ENCODE results near the gene ENTREP3. TPM values are rescaled to one million over a fixed set of nuclear protein-coding genes. Genes with fewer than 3 reads are reported as not detected.

ENTREP3 gene
- total RNA-seq, 2 donors from 2014 or later, result 21.3 to 25.3 TPM

DNA sequence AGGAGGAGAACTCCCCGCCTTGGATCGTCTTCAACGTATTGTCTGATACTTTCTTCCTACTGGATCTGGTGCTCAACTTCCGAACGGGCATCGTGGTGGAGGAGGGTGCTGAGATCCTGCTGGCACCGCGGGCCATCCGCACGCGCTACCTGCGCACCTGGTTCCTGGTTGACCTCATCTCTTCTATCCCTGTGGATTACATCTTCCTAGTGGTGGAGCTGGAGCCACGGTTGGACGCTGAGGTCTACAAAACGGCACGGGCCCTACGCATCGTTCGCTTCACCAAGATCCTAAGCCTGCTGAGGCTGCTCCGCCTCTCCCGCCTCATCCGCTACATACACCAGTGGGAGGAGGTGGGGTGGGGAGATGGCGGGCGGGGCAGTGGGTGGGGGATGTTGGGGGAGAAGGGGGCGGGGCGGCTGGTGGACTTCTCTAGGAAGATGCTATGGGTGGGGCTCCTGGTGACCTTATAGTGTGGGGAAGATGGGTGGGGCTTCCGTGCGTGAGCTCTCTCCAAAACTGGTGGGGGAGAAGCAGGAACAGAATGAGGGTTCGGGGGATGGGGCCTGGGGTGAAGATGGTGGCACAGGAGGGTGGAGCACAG, 27.3 kb upstream of the ENTREP3 start:
- intact Hi-C loops (cut with DNase I), result no loop called here
- no peak for DNase-seq (ENCODE audit: low spot score)

DNA sequence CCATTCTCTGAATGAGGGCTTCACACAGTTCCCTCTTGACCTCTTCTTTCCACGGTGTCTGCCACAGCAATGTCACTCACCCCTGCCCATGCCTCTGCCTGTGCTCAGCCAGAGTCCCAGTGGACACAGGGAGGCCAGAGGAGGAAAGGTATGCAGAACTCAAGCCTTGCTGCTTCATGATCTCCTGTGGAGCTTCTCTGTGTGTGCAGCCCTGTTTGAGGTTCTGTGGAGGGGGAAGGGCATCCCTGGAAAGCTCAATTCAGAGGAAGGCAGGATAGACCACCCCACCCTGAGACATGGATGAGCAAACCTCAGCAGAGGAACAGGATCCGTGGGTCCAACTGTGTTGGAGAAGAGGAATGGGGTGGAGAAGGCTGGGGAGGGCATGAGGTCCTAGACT, 24.0 kb upstream of the ENTREP3 start:
- intact Hi-C loops (cut with DNase I), result loop anchor here (5.0 kb wide), 1 partner anchor 43 kb away; the partner anchor contains the start of gene RUSC1 (in 2 of the 2)
- DNase-seq (ENCODE audit: low spot score), result no peak

DNA sequence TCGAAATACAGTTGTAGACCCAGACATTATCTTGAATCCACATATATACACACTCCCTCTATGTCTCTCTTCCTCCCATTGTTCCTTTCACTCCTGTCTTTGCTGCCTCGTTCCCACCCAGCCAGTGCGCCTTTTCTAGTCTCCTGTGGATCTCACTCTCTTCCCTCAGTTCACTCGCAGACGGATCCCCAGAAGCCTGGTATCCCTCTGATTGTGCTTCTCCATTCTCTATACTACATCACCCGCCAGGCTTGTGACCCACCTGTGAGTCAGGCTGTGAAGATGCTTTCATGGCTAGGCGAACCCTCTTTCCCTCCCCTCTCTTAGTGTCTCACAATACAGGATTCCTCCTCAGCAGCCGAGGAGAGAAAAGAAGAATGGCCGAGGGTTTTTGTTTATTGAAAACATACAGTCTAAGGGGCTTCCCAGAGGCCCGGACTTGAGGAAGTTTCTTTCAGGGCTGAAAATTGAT, 23.4 kb upstream of the ENTREP3 start:
- intact Hi-C loops (cut with DNase I), result loop anchor here (5.0 kb wide), 1 partner anchor 44 kb away; the partner anchor contains the start of gene RUSC1 (in 2 of the 2)

DNA sequence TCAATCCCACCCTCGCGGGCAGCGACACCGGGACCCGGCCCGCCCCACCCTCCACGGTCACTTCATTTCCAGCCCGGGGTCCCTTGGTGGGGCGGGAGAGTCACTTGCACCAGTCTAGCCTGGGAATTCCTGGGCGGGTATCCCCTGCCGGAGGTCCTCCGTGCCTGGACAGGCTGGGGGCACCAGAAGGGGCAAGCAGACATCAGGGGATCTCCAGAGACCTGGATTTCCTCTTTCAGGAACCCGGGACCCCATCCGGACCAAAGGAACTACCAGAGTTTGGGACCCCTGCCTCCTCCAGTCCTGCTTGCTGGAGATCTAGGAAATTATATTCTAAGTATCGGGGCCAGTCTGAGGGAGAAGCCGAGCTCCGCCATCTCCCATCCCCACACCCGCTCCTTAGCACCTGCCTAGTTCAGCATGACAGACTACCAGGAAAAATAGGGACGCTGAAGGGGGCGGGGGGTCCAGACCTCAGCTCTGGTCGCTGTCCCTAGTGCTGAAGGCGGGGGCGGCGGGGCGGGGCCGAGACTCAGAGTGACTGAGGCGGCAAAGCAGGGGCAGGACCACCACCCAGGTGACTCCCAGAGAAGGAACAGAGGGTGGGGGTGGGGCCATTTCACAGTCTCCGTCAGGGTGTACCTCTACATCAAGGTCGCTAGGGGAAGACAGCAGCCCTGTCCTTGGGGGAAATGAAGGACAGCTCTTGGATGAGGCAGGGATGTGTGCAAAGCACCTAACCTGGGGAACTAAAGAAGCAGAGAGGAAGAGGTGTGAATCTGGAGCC, 22.8 kb upstream of the ENTREP3 start:
- intact Hi-C loops (cut with DNase I), result loop anchor here (5.0 kb wide), 1 partner anchor 44 kb away; the partner anchor contains the start of gene RUSC1 (in 2 of the 2)
- no peak for DNase-seq (ENCODE audit: low spot score)

More for the DNA sequence above, 23.4 kb upstream of the ENTREP3 start:
- no peak for DNase-seq (ENCODE audit: low spot score)

DNA sequence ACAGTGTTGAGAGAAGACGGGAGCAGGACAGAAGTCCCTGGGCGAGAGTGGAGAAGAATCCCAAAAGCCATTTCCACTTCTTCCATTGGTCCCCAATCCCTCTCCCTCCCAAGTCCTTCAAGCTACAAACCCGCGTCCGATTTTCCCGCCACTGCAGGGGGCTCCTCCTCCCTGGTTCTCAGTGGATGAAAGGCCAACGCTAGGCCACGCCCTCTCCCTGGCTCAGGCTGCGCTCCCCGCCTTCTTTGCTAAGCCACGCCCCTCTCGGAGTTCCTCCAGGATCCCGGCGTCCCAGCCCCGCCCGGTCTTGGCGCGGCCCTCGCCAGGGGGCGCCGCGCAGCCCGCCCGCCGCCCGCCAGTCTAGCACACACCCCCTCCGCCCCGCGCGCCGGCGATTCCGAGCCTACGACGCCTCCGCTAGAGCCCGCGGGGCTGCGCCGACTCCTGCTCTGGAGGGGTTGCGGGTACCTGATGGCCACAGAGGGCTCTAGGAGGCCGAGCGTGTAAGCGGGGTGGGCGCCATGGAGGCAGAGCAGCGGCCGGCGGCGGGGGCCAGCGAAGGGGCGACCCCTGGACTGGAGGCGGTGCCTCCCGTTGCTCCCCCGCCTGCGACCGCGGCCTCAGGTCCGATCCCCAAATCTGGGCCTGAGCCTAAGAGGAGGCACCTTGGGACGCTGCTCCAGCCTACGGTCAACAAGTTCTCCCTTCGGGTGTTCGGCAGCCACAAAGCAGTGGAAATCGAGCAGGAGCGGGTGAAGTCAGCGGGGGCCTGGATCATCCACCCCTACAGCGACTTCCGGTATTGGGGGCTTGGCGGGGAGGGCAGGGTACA, 22.0 kb upstream of the ENTREP3 start, which contains the start of gene HCN3:
TSS of gene HCN3 (plus strand) at position 394 of the 832 bp plus-strand sequence. CDS start at position 522, 128 bp downstream.
- intact Hi-C loops (cut with DNase I), result loop anchor here (5.0 kb wide), 1 partner anchor 45 kb away; the partner anchor contains the start of gene RUSC1 (in 2 of the 2)
- peak; percentile 99 for DNase-seq (ENCODE audit: low spot score)

DNA sequence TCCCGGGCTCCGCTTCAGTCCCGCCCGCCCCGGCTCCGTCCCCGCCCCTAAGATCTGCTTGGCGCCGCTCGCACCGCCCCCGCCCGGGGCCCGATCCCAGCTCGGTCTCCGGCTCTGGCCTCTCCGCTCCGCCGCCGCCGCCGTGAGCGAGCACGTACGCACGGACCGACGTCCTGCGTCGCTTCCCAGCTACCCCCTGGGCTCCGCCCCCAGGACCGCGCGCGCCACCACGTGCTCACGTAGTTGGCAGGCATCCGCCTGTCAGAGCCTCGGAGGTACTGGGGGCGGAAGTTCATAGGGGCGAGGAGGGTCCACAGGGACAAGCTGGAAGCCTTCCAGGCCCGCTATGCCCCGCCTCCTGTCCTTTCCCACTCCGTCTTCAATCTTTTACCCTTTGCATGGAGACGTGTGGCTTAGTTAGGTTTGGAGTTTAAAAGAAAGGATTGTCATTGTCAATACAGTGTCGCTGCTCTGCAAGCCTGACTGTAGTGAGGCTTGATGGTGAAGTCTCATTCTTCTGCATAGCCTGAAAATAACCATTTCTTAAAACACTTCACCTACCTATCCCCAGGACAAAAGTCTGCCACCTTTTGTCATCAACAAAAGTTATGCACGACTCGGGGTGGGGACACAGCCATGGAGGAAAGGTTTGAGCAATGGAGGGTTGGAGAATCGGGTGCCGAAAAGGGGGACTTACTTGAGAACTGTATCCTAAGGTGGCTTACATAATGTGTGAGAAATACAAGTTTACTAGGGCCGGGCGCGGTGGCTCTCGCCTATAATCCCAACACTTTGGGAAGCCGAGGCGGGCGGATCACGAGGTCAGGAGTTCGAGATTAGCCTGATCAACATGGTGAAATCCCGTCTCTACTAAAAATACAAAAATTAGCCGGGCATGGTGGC, 18.3 kb upstream of the ENTREP3 start, which contains the start of gene CLK2:
TSS of gene CLK2 (minus strand) at position 162 of the 903 bp plus-strand sequence. CDS start 2,527 bp downstream, outside the sequence.
- intact Hi-C loops (cut with DNase I), result loop anchor here in 1 of 2 donors (2.0 kb wide), 1 partner anchor 17 kb away; no protein-coding TSS in a partner anchor
- peak; percentile 99 for DNase-seq (ENCODE audit: low spot score)

DNA sequence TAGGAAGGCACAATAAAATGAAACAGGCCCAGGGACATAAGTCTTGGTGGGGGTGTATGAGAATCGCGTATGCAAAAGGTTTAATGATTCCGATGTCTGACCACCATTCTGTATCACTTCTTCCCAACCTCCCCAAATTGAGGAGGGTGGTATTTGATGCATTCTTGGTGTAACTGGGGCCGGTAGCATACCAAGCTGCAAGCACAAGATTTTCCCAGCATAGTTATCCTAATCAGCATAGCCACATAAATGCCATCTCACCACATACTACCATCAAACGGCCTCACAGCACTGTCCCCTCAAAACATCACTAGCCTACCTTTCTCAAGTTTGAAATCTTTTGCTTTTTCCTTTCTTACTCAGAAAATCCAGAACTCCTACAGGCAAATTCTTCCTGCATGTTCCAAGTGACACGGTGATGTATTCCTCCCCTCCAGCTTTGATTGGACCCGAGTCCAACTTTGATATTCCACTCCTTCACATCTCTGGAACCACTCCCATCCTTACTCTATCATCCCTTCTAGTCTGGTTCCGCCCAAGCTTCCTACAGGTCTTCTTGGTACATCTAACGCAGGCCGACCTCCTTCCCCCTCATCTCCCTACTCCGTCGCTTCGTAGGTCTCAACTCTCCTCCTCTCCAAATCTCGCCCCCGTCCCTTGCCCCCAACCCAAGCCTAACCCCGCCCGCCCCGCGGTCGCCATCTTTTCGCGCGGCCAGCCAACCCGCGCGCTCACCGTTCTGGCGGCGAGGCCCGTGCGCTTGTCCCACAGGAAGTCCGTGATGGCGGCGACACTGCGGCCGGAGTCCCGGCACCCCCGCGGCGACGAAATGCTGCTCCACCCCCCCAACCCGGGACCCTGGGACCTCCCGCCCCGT, 17.4 kb upstream of the ENTREP3 start:
- intact Hi-C loops (cut with DNase I), result no loop called here
- DNase-seq (ENCODE audit: low spot score), result peak; percentile 90

DNA sequence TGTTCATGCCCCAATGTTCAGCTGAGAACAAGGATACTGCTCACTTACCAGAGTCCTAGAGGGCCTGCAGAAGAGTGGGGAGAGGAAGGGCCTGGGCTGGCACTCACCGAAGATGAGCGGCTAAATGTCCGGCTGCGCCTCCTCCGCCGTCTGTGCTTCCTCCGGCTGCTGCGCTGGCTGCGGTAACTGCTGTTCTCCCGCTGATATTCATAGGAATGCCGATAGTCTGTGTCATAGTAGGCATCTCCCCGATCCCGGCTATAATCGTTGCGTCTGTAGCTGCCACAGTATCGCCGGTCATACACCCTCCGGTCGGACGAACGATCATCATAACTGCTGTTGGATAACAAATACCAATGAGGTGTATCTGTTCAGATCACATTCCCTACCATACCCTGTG, 14.1 kb upstream of the ENTREP3 start:
- intact Hi-C loops (cut with DNase I), result no loop called here
- DNase-seq (ENCODE audit: low spot score), result no peak

DNA sequence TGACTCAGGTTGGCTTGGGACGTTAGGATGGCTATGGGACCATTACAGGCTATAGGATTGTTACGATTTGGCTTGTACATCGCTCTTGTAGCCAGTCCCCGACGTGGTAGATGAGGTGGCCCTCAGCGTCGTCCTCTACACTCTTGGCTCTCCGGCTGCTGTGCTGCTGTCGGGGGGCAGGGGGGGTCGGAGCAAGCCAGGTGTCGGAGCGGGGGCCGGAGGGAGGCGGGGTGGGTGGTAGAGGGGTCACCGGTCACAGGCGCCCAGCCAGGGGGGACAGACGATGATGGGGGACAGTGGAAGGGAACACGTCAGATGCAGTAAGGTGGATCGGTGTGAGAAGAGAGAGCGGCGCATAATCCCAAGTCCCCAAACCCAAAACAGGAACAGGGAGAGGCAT, 13.3 kb upstream of the ENTREP3 start:
- intact Hi-C loops (cut with DNase I), result no loop called here
- peak; percentile 72 for DNase-seq (ENCODE audit: low spot score)

DNA sequence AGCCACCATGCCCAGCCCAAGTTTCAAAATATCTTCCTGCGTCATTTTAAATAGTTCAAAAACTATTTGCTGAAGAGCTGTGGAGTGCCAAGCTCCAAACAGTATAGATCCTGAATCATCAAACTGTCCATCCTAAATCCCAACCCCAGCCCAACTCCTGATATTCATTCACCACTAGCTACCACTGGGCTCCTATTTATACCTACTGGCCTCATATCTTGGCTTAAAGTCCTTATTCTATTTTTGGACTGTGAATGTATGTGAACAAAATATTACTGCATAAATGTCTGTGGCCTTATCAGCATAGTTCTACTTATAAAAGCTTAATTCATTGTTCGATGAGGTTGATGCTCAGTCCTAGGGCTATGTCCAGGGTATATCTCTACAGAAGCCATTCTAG, 12.1 kb upstream of the ENTREP3 start:
- intact Hi-C loops (cut with DNase I), result no loop called here
- DNase-seq (ENCODE audit: low spot score), result no peak

DNA sequence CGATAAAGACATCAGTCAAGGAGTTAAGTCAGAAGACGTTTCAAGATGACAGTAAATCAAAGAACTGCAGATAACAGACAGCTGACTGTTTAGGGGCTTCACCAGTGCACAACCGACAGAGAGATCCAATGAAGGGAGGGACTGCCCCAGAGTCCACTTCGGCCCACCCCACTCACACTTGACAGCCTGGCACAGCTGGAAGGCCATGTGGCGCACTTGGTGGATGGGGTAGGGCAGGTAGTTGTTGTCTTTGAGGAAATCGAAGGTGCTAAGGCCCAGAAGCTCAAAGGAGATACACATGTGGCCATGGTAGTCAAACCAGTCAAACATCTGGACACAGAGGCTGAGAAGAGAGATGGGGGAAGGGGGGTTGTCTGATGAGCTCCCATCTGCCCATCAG, 11.3 kb upstream of the ENTREP3 start:
- DNase-seq (ENCODE audit: low spot score), result no peak
- intact Hi-C loops (cut with DNase I), result no loop called here

DNA sequence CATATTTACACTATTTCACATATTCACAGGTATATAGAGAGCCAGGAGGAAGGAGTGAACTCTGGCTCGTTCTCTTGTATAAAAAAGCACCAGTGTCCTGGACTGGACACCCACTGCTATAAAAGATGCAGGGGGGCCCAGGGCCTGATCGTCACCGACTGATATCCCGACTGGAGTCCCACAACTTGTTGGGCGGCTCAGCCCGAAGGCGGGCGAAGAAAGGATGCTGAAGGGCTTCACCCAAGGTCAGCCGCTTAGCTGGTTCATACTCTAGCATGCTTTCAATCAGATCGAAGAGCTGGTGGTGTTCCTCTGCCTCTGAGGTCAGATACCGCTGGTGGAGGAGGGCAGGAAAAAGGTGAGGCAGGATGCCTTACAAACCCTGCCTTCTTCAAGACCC, 7.8 kb upstream of the ENTREP3 start:
- intact Hi-C loops (cut with DNase I), result no loop called here
- no peak for DNase-seq (ENCODE audit: low spot score)

DNA sequence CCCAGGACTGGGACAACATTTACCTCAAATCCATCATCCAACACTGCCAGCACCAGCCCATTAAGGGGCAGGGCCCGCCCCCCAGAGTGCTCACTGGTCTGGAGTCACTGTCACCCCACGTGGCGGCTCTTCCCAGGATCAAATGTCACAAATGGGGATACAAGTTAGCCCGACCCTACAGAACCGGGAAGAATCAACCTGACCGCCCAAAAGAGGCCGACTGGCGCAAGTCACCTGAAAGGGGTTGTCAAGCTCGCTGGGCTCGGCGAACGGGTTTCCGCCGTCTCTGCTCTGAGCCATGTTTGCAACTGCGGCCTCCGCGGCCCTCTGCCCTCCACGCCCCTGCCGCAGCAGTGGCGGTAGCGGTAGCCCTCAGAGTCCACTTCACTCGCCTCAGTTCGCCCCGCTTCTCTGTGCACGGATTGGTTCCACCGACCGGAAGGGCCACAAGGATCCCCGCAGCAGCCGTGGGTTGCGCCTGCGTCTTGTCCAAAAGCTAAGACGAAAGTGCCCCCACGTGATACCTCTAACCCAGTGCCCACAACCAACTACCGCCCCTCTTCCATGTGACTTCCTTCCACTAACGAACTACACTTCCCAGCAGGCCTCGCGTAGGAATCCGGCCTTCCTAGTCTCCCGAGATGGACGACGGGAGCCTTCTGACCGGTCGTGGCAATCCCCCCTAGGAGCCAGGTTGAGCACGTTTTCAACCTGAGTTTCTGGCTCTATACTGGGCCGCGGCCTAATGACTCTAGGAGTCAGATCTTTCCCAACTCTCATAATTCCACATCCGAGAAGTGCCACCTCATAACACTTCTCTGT, 6.8 kb upstream of the ENTREP3 start, which contains the start of gene SCAMP3:
TSS of gene SCAMP3 (minus strand) at position 509 of the 822 bp plus-strand sequence. CDS start at position 300, 209 bp downstream.
- intact Hi-C loops (cut with DNase I), result no loop called here
- peak; percentile 98 for DNase-seq (ENCODE audit: low spot score)

DNA sequence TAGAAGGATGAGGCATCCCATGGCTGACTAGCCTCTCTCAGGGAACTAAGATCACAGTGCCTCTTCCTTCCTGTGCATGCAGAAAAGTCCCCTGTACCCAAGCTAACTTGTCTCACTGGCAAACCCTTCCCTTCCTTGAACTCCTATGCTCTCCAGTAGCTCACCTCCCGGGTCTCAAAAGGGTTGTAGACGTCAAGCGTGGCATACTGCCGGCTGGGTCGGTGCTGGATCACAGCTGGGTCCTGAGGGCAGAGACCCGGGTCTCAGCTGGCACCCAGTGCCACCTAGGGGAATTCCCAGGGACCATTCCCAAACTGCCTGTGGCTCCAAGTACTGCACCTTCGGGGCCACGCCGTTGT, 6.2 kb upstream of the ENTREP3 start:
- no peak for DNase-seq (ENCODE audit: low spot score)
- intact Hi-C loops (cut with DNase I), result no loop called here

DNA sequence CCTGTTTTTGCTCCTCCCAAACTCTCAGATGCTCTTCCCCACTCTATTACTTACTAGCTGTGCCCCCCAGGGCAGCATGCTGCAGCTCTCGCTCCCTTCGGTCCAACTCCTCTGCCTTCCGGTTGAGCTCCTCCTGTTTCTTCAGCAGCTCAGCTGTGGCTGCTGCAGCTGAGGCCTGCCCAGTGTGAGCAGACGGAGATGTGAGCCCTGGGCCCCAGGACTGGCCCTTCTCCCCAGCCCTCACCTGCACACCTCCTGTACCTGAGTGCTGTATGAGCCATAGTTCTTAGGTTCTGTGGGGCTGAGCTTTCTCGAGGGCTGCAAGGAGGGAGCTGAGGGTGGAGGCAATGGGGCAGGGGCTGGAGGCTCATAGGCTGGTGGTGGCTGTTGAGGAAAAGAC, 5.0 kb upstream of the ENTREP3 start:
- no peak for DNase-seq (ENCODE audit: low spot score)
- intact Hi-C loops (cut with DNase I), result no loop called here

DNA sequence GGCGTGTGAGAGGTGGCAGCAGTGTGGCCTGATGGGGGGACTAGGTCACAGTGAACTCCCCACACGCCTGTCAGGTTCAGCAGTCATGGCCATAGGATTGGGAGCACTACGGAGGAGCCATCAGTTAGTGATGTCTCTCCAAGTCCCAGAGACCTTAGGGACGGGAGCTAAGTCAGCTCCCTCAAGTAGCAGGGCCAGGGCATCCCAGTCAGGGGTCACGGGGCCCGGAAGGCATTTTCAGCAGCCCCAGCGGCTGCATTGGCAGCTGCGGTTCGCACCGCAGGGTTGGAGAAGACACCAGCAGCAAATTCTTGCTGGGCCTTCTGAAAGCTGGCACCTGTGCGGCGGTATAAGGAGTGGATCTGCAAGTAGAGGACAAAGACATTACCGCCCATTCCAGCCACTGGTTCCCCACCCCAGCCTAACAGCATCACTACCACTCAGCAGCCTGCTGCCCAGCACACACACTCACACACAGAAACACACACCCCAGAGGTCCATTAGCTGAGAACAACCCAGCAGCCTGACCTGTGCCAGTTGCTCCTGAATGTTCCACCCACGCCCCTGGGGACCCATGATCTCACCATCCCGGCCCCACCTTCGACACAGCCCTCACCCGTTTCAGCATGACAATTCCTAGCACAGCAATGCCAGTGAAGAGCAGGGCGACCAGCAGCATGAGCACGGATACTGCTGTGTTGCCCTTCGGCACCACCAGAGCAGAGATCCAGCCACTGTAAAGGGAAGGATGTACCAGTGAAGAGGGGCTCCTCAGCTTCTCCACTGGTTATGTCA, 972 bp upstream of the ENTREP3 start:
- DNase-seq (ENCODE audit: low spot score), result no peak
- intact Hi-C loops (cut with DNase I), result loop anchor here in 1 of 2 donors (2.0 kb wide), 1 partner anchor 19 kb away; no protein-coding TSS in a partner anchor

All from posterior vena cava (tissue), 2 donors.